Measurements from ENCODE around the gene EYA2.

The EYA2 gene

GRCh38 chr20:47057661-47058060, 163.0 kb downstream of the EYA2 start:
- TF ChIP-seq, protein P1, sequence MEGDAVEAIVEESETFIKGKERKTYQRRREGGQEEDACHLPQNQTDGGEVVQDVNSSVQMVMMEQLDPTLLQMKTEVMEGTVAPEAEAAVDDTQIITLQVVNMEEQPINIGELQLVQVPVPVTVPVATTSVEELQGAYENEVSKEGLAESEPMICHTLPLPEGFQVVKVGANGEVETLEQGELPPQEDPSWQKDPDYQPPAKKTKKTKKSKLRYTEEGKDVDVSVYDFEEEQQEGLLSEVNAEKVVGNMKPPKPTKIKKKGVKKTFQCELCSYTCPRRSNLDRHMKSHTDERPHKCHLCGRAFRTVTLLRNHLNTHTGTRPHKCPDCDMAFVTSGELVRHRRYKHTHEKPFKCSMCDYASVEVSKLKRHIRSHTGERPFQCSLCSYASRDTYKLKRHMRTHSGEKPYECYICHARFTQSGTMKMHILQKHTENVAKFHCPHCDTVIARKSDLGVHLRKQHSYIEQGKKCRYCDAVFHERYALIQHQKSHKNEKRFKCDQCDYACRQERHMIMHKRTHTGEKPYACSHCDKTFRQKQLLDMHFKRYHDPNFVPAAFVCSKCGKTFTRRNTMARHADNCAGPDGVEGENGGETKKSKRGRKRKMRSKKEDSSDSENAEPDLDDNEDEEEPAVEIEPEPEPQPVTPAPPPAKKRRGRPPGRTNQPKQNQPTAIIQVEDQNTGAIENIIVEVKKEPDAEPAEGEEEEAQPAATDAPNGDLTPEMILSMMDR (IDR thresholded peaks at IDR 0.05; ENCODE audit: control insufficient read depth, extremely low read depth, insufficient read depth), result no peak
- H3K4me3 ChIP-seq (ENCODE audit: low read depth, low read length), result no peak overlapping the region
- no peak for DNase-seq (ENCODE audit: low read depth)

DNA sequence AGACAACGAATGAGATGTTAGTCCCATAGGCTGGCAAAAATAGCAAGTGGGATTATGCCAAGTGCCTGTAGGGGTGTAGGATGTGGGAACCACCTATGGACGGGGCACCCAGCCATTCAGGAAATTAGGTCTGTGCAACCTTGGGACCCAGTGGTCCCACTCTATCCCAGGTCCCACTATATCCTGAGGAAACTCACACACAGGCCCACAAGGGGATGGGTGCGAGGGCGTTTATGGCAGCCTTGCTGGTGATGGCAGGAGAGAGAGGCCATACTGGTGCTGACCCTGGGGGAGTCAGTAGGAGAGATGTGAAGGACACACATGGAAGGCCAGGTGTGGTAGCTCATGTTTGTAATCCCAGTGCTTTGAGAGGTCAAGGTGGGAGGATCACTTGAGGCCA, 163.6 kb downstream of the EYA2 start:
- TF ChIP-seq, protein P1 (IDR thresholded peaks at IDR 0.05; ENCODE audit: control insufficient read depth, extremely low read depth, insufficient read depth), result no peak

GRCh38 chr20:47059536-47059935, 164.9 kb downstream of the EYA2 start:
- TF ChIP-seq, protein P1 (IDR thresholded peaks at IDR 0.05; ENCODE audit: control insufficient read depth, extremely low read depth, insufficient read depth), result no peak
- DNase-seq (ENCODE audit: low read depth), result no peak

More for the DNA sequence above, 163.6 kb downstream of the EYA2 start:
- no peak overlapping the region for H3K4me3 ChIP-seq (ENCODE audit: low read depth, low read length)
- DNase-seq (ENCODE audit: low read depth), result no peak

DNA sequence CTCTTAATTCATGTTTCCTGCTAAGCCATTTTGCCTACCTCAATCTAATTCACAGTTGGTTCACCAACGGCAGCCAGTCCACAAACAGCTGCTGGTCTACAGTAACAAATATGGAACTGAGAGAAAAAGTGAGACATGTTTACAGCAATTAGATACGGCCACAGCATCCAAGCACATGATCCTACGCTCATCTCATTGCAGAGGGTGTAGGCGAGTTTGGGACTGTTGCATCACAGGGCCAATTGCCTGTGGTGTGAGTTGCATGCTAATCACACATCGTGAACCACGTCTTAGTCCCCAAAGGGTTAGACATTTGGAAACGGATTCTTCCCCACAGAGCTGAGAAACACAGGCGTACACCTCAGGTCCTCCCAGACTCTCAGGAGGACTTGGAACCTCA, 166.9 kb downstream of the EYA2 start:
- TF ChIP-seq, protein P1 (IDR thresholded peaks at IDR 0.05; ENCODE audit: control insufficient read depth, extremely low read depth, insufficient read depth), result no peak
- H3K4me3 ChIP-seq (ENCODE audit: low read depth, low read length), result no peak overlapping the region
- no peak for DNase-seq (ENCODE audit: low read depth)

More at GRCh38 chr20:47059536-47059935, 164.9 kb downstream of the EYA2 start:
- H3K4me3 ChIP-seq (ENCODE audit: low read depth, low read length), result no peak overlapping the region

DNA sequence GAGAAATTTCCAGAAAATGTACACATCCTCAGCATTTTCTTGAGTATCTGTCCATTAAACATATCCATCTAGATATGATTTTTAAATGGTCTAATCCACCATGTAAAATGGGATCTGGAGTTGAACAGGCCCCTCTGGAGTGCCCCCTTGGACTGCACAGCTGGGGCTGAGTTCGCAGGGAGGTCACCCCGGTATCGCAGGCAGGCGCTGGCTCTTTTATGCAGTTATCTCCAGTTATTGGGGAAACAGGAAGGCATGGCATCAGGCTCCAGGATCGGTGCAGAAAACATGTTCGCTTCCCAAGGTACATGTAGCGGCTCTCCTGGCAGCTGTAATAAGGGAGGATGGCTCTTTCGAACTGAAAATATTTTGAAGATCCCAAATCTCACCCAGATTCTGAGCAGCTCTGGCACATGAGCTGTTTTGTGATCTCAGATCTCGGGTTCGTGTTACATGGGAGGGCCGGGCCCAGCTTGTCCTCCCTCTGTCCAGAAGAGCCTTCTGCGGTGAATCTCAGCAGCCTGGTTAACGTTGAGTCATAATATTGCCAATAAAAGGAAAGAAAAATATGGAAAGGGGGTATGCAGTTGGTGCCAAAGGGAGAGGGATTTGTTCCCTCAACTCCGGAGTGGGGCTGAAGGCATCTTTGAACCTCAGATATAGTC, 167.7 kb downstream of the EYA2 start:
- TF ChIP-seq, protein P1 (IDR thresholded peaks at IDR 0.05; ENCODE audit: control insufficient read depth, extremely low read depth, insufficient read depth), result no peak
- DNase-seq (ENCODE audit: low read depth), result no peak
- no peak overlapping the region for H3K4me3 ChIP-seq (ENCODE audit: low read depth, low read length)

DNA sequence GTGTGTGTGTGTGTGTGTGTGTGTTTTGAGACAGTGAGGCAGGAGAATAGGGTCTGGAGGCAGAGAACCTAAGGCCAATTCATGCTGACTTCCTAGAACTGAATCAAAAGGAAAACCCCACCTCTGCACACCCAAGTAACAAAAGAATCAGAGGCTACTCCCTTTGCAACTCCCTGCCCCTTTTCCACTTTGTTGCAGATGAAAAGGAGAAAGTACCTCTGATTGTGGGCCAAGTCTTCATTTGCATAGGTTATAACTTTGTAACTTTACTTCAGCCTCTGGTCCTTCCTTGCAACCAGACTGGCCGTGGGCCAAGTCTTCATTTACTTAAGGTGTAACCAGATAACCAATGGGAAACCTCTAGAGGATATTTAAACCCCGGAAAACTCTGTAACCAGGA, 168.8 kb downstream of the EYA2 start:
- no peak for DNase-seq (ENCODE audit: low read depth)
- H3K4me3 ChIP-seq (ENCODE audit: low read depth, low read length), result no peak overlapping the region
- TF ChIP-seq, protein P1 (IDR thresholded peaks at IDR 0.05; ENCODE audit: control insufficient read depth, extremely low read depth, insufficient read depth), result no peak

DNA sequence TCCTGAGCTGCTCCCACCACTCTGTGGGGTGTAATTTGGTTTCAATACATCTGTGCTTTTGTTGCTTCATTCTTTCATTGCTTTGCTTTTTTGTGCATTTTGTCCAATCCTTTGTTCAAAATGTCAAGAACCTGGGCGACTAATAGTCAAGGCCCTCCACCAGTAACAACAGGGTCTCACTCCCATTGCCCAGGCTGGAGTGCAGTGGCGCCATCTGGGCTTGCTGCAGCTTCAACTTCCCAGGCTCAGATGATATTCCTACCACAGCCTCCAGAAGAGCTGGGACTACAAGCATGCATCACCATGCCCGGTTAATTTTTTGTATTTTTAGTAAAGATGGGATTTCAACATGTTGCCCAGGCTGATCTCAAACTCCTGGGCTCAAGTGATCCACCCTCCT, 169.2 kb downstream of the EYA2 start:
- no peak for DNase-seq (ENCODE audit: low read depth)
- TF ChIP-seq, protein P1 (IDR thresholded peaks at IDR 0.05; ENCODE audit: control insufficient read depth, extremely low read depth, insufficient read depth), result no peak
- no peak overlapping the region for H3K4me3 ChIP-seq (ENCODE audit: low read depth, low read length)

All from LNCaP clone FGC (cell line).